ENCODE measurements around the gene KCNH4.

The KCNH4 gene

GRCh38 chr17:42185621-42185930 is 4.6 kb upstream of the KCNH4 start:
- Mint-ChIP-seq H3K4me1 (peaks cover 6% of the 10 kb centered on the region), H3K4me3 (no peak overlapping the region), H3K27me3 (ENCODE audit: low read depth) (peaks cover 58% of the 10 kb centered on the region), H3K36me3 (ENCODE audit: low read depth) (no peaks in the 10 kb centered on the region), H3K9me3 (no peaks in the 10 kb centered on the region), H3K27ac (no peak overlapping the region)
- TF ChIP-seq, protein P1, sequence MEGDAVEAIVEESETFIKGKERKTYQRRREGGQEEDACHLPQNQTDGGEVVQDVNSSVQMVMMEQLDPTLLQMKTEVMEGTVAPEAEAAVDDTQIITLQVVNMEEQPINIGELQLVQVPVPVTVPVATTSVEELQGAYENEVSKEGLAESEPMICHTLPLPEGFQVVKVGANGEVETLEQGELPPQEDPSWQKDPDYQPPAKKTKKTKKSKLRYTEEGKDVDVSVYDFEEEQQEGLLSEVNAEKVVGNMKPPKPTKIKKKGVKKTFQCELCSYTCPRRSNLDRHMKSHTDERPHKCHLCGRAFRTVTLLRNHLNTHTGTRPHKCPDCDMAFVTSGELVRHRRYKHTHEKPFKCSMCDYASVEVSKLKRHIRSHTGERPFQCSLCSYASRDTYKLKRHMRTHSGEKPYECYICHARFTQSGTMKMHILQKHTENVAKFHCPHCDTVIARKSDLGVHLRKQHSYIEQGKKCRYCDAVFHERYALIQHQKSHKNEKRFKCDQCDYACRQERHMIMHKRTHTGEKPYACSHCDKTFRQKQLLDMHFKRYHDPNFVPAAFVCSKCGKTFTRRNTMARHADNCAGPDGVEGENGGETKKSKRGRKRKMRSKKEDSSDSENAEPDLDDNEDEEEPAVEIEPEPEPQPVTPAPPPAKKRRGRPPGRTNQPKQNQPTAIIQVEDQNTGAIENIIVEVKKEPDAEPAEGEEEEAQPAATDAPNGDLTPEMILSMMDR (IDR thresholded peaks at IDR 0.05; ENCODE audit: unreplicated experiment in 3 of 3) = no peak

DNA sequence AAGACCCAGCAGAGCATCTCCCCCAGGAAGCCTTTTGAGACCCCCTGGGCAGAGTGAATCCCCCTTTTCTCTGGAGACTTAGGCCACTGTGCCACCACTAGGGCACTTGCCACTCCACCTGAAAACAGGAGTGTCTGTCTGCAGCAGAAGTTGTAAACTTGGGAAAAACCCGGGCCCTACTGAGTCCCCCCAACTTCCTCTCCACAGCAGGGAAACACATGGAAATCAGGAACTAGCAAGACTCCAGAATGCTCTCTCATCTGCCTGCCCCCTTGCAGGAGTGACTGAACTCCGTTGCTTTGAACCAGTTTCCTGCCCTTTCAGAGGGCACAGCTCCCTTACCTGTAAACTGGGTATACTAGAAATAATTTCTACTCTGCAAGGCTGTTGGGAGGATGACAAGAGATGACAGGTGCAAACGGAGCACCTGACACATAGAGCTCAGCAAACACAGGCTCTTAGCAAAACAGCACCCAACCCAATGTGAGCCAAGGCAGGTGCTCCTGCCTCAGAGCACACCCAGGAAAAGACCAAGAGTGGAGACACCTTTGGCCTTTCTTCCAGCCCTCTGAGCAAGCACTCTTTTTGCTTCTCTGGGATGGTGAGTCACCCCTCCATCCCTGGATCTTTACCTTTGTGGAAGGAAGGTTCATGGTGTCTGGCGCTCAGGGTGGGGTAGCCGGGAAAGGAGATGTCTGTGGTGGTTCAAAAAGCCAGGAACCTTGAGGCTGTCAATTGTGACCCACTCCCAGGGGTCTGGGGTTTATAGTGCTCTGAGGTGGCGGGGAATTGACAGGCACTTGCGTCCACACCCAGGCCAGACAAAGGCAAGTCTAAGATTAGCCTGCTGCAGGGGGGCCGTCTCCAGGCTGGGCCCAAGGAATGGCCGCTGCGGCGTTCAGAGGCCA is 4.0 kb upstream of the KCNH4 start, which contains the start of gene HCRT:
HCRT (minus strand) TSS at position 740 of the 908 bp plus-strand sequence; CDS start at position 653, 87 bp downstream.
- no peak within 1 kb of the TSS for H3K27ac Mint-ChIP-seq
- peak within 1 kb of the TSS; percentile 62 to 74 (median 64) for H3K4me3 Mint-ChIP-seq
- no peaks in the 10 kb centered on the region for H3K36me3 Mint-ChIP-seq (ENCODE audit: low read depth)
- peaks cover 6% of the 10 kb centered on the region for H3K4me1 Mint-ChIP-seq
- H3K27me3 Mint-ChIP-seq (ENCODE audit: low read depth) = peaks cover 64% of the 10 kb centered on the region
- TF ChIP-seq, protein P1 (IDR thresholded peaks at IDR 0.05; ENCODE audit: unreplicated experiment in 3 of 3) = no peak
- H3K9me3 Mint-ChIP-seq = no peaks in the 10 kb centered on the region

GRCh38 chr17:42183741-42184711 is 3.1 kb upstream of the KCNH4 start:
- Mint-ChIP-seq H3K36me3 (ENCODE audit: low read depth) (no peaks in the 10 kb centered on the region), H3K9me3 (no peaks in the 10 kb centered on the region), H3K4me1 (peaks cover 6% of the 10 kb centered on the region), H3K4me3 (peak overlapping the region; percentile 74 to 79 (median 76)), H3K27ac (no peak overlapping the region), H3K27me3 (ENCODE audit: low read depth) (peaks cover 73% of the 10 kb centered on the region)
- TF ChIP-seq, protein P1 (IDR thresholded peaks at IDR 0.05; ENCODE audit: unreplicated experiment in 3 of 3) = peak; percentile 88 to 94 (median 89)

GRCh38 chr17:42182927-42183734 is 2.2 kb upstream of the KCNH4 start:
- peaks cover 6% of the 10 kb centered on the region for H3K4me1 Mint-ChIP-seq
- H3K36me3 Mint-ChIP-seq (ENCODE audit: low read depth) = no peaks in the 10 kb centered on the region
- no peaks in the 10 kb centered on the region for H3K9me3 Mint-ChIP-seq
- peaks cover 82% of the 10 kb centered on the region for H3K27me3 Mint-ChIP-seq (ENCODE audit: low read depth)
- TF ChIP-seq, protein P1 (IDR thresholded peaks at IDR 0.05; ENCODE audit: unreplicated experiment in 3 of 3) = no peak
- no peak overlapping the region for H3K27ac Mint-ChIP-seq
- peak overlapping the region; percentile 74 to 79 (median 76) for H3K4me3 Mint-ChIP-seq

DNA sequence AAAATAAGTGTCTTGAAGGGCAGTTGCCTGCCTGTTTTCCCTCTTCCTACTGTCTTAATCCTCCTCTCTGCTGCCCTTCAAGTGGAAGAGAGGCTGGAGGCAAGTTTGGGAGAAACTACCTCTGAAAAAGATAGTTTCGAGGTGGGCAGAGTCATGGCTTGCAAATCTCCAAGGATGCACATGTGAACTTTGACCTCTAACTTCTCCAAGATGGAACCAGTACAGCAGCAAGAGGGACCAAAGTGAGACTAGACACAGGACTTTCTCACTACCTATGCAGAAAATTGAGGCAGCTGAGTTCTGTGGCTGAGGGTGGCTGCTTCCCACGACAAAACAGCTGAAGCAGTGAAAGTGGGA is 887 bp upstream of the KCNH4 start:
- Mint-ChIP-seq H3K36me3 (ENCODE audit: low read depth) (no peaks in the 10 kb centered on the region), H3K4me1 (peaks cover 6% of the 10 kb centered on the region), H3K27ac (no peak overlapping the region), H3K9me3 (no peaks in the 10 kb centered on the region), H3K27me3 (ENCODE audit: low read depth) (peaks cover 89% of the 10 kb centered on the region), H3K4me3 (no peak overlapping the region)
- TF ChIP-seq, protein P1 (IDR thresholded peaks at IDR 0.05; ENCODE audit: unreplicated experiment in 3 of 3) = no peak

Data from nephron (organoid).